Activated CD4-positive, alpha-beta memory T cell treated with anti-CD3 and anti-CD28 coated beads, Interleukin-2, amount 10 ng/mL, durations not matched to agents 7 days and 5 days (primary cell): ENCODE results near the gene LPAR1. TPM values are rescaled to one million over a fixed set of nuclear protein-coding genes. Genes with fewer than 3 reads are reported as not detected.

ENCODE experiments used
- CTCF ChIA-PET: fragments of 350-600 bp; sonication (Branson Sonifier 250); formaldehyde crosslinking; loops from one replicate; lab custom pipeline; 2021; ENCODE audit warnings: antibody characterized with exemption, inconsistent platforms; lab: Charles Lee
- POLR2A ChIA-PET: fragments of 350-600 bp; sonication (Branson Sonifier 250); formaldehyde crosslinking; loops from one replicate; lab custom pipeline; 2021; ENCODE audit warnings: antibody characterized with exemption; lab: Charles Lee
- DNase-seq: peaks from one replicate; pipeline ENCODE4 v3.0.0-alpha.2; 2020
- H3K27ac Mint-ChIP-seq: one replicate; pipeline ENCODE4 v1.8.0; 2021; ENCODE audit warnings: mild to moderate bottlenecking, mixed read lengths
- H3K27me3 Mint-ChIP-seq: one replicate; pipeline ENCODE4 v1.8.0; 2021; ENCODE audit warnings: mixed read lengths
- H3K36me3 Mint-ChIP-seq: one replicate; pipeline ENCODE4 v1.8.0; 2021; ENCODE audit warnings: low read depth, mixed read lengths
- H3K4me1 Mint-ChIP-seq: one replicate; pipeline ENCODE4 v1.8.0; 2021; ENCODE audit warnings: mixed read lengths
- H3K4me3 Mint-ChIP-seq: one replicate; pipeline ENCODE4 v1.8.0; 2021; ENCODE audit warnings: mild to moderate bottlenecking, mixed read lengths
- H3K9me3 Mint-ChIP-seq: one replicate; pipeline ENCODE4 v1.8.0; 2021; ENCODE audit warnings: mixed read lengths
- total RNA-seq, 2 experiments: library from RNA; stranded (reverse); gene quantifications; one replicate each; pipeline ENCODE4 v1.2.3, GENCODE V29; 2021

LPAR1 gene
- total RNA-seq, 2 experiments from 2014 or later: not detected

GRCh38 chr9:110933350-110934001 is 104.8 kb downstream of the LPAR1 start:
- Mint-ChIP-seq H3K27me3 (no peaks in the 10 kb centered on the region), H3K36me3 (no peaks in the 10 kb centered on the region), H3K27ac (no peak overlapping the region), H3K4me3 (no peak overlapping the region), H3K4me1 (no peaks in the 10 kb centered on the region), H3K9me3 (peaks cover 10% of the 10 kb centered on the region)
- CTCF ChIA-PET: no interaction called here
- POLR2A ChIA-PET: no interaction called here
- DNase-seq: no peak

- CTCF ChIA-PET: interaction anchor here (0.5 kb wide), 1 partner anchor 783 kb away, joined by 3 read pairs; no protein-coding TSS in a partner anchor
- Mint-ChIP-seq H3K4me3 (no peak overlapping the region), H3K9me3 (peaks cover 10% of the 10 kb centered on the region), H3K36me3 (no peaks in the 10 kb centered on the region), H3K27ac (no peak overlapping the region), H3K4me1 (no peaks in the 10 kb centered on the region), H3K27me3 (no peaks in the 10 kb centered on the region)
- no peak for DNase-seq
- POLR2A ChIA-PET: no interaction called here
These were observed 105.4 kb downstream of the LPAR1 start for GRCh38 chr9:110932863-110933262.

GRCh38 chr9:110928599-110928998 is 109.7 kb downstream of the LPAR1 start:
- no peak overlapping the region for H3K4me3 Mint-ChIP-seq
- no peak overlapping the region for H3K27ac Mint-ChIP-seq
- no peaks in the 10 kb centered on the region for H3K36me3 Mint-ChIP-seq
- no peaks in the 10 kb centered on the region for H3K4me1 Mint-ChIP-seq
- CTCF ChIA-PET: no interaction called here
- no peak for DNase-seq
- POLR2A ChIA-PET: no interaction called here
- peaks cover 6% of the 10 kb centered on the region for H3K9me3 Mint-ChIP-seq
- H3K27me3 Mint-ChIP-seq: no peaks in the 10 kb centered on the region

- H3K27ac Mint-ChIP-seq: no peak overlapping the region
- no peaks in the 10 kb centered on the region for H3K4me1 Mint-ChIP-seq
- no peak for DNase-seq
- ChIA-PET POLR2A (no interaction called here), CTCF (no interaction called here)
- H3K9me3 Mint-ChIP-seq: peaks cover 2% of the 10 kb centered on the region
- no peaks in the 10 kb centered on the region for H3K36me3 Mint-ChIP-seq
- no peaks in the 10 kb centered on the region for H3K27me3 Mint-ChIP-seq
- H3K4me3 Mint-ChIP-seq: no peak overlapping the region
These were observed 111.3 kb downstream of the LPAR1 start for GRCh38 chr9:110926828-110927487.

GRCh38 chr9:110923601-110924000 is 114.7 kb downstream of the LPAR1 start:
- H3K4me3 Mint-ChIP-seq: no peak overlapping the region
- ChIA-PET CTCF (no interaction called here), POLR2A (no interaction called here)
- no peaks in the 10 kb centered on the region for H3K36me3 Mint-ChIP-seq
- H3K27me3 Mint-ChIP-seq: no peaks in the 10 kb centered on the region
- no peaks in the 10 kb centered on the region for H3K4me1 Mint-ChIP-seq
- H3K9me3 Mint-ChIP-seq: no peaks in the 10 kb centered on the region
- no peak overlapping the region for H3K27ac Mint-ChIP-seq
- DNase-seq: no peak

GRCh38 chr9:110922145-110922544 is 116.1 kb downstream of the LPAR1 start:
- POLR2A ChIA-PET: no interaction called here
- Mint-ChIP-seq H3K36me3 (no peaks in the 10 kb centered on the region), H3K27ac (no peak overlapping the region), H3K9me3 (no peaks in the 10 kb centered on the region), H3K27me3 (no peaks in the 10 kb centered on the region), H3K4me1 (no peaks in the 10 kb centered on the region), H3K4me3 (no peak overlapping the region)
- DNase-seq: no peak
- CTCF ChIA-PET: no interaction called here

GRCh38 chr9:110921705-110922104 is 116.6 kb downstream of the LPAR1 start:
- Mint-ChIP-seq H3K9me3 (no peaks in the 10 kb centered on the region), H3K27me3 (no peaks in the 10 kb centered on the region), H3K4me3 (no peak overlapping the region), H3K27ac (no peak overlapping the region), H3K36me3 (no peaks in the 10 kb centered on the region), H3K4me1 (no peaks in the 10 kb centered on the region)
- CTCF ChIA-PET: no interaction called here
- DNase-seq: no peak
- POLR2A ChIA-PET: no interaction called here

GRCh38 chr9:110919609-110920008 is 118.7 kb downstream of the LPAR1 start:
- no peak overlapping the region for H3K4me3 Mint-ChIP-seq

GRCh38 chr9:110919050-110919435 is 119.2 kb downstream of the LPAR1 start:
- H3K4me3 Mint-ChIP-seq: no peak overlapping the region
- no peaks in the 10 kb centered on the region for H3K9me3 Mint-ChIP-seq
- CTCF ChIA-PET: no interaction called here
- H3K4me1 Mint-ChIP-seq: no peaks in the 10 kb centered on the region
- POLR2A ChIA-PET: no interaction called here
- no peak for DNase-seq
- no peaks in the 10 kb centered on the region for H3K36me3 Mint-ChIP-seq
- no peaks in the 10 kb centered on the region for H3K27me3 Mint-ChIP-seq
- H3K27ac Mint-ChIP-seq: no peak overlapping the region

More at GRCh38 chr9:110919609-110920008, 118.7 kb downstream of the LPAR1 start:
- CTCF ChIA-PET: no interaction called here
- POLR2A ChIA-PET: no interaction called here
- Mint-ChIP-seq H3K36me3 (no peaks in the 10 kb centered on the region), H3K27ac (no peak overlapping the region), H3K9me3 (no peaks in the 10 kb centered on the region), H3K4me1 (no peaks in the 10 kb centered on the region), H3K27me3 (no peaks in the 10 kb centered on the region)
- DNase-seq: no peak

- DNase-seq: no peak
- CTCF ChIA-PET: no interaction called here
- no peaks in the 10 kb centered on the region for H3K36me3 Mint-ChIP-seq
- POLR2A ChIA-PET: no interaction called here
- H3K4me1 Mint-ChIP-seq: no peaks in the 10 kb centered on the region
- H3K4me3 Mint-ChIP-seq: no peak overlapping the region
- H3K9me3 Mint-ChIP-seq: peaks cover 3% of the 10 kb centered on the region
- no peaks in the 10 kb centered on the region for H3K27me3 Mint-ChIP-seq
- no peak overlapping the region for H3K27ac Mint-ChIP-seq
These were observed 119.8 kb downstream of the LPAR1 start for GRCh38 chr9:110918316-110919049.

- H3K27me3 Mint-ChIP-seq: no peaks in the 10 kb centered on the region
- ChIA-PET POLR2A (no interaction called here), CTCF (no interaction called here)
- H3K27ac Mint-ChIP-seq: no peak overlapping the region
- no peak overlapping the region for H3K4me3 Mint-ChIP-seq
- H3K36me3 Mint-ChIP-seq: no peaks in the 10 kb centered on the region
- DNase-seq: no peak
- no peaks in the 10 kb centered on the region for H3K4me1 Mint-ChIP-seq
- H3K9me3 Mint-ChIP-seq: peaks cover 4% of the 10 kb centered on the region
These were observed 121.9 kb downstream of the LPAR1 start for GRCh38 chr9:110916403-110916802.

GRCh38 chr9:110912419-110913291 is 125.6 kb downstream of the LPAR1 start:
- no peak overlapping the region for H3K27ac Mint-ChIP-seq
- no peaks in the 10 kb centered on the region for H3K27me3 Mint-ChIP-seq
- H3K9me3 Mint-ChIP-seq: peaks cover 16% of the 10 kb centered on the region
- H3K36me3 Mint-ChIP-seq: no peaks in the 10 kb centered on the region
- H3K4me3 Mint-ChIP-seq: no peak overlapping the region
- H3K4me1 Mint-ChIP-seq: no peaks in the 10 kb centered on the region
- ChIA-PET CTCF (no interaction called here), POLR2A (no interaction called here)
- DNase-seq: no peak
